H1 (cell line): ENCODE results near the gene L3MBTL4. TPM values are rescaled to one million over a fixed set of nuclear protein-coding genes. Genes with fewer than 3 reads are reported as not detected.

Source experiments
- CTCF ChIA-PET: fragments of 300-600 bp; sonication (Branson Sonifier 250); formaldehyde crosslinking; loops from one replicate; lab custom pipeline; 2021; ENCODE audit not compliant: partially characterized antibody; lab: Charles Lee
- POLR2A ChIA-PET: fragments of 300-600 bp; sonication (Branson Sonifier 250); formaldehyde crosslinking; loops from one replicate; lab custom pipeline; 2021; ENCODE audit warnings: inconsistent platforms; ENCODE audit not compliant: partially characterized antibody; lab: Charles Lee
- DNase-seq, 2 experiments: peaks; one replicate each; pipeline versions ENCODE4 v3.0.0 to v3.0.0-alpha.2; 2010 to 2022; ENCODE audit warnings: low spot score in 2 of 2, low read depth in 1 of 2, mixed read lengths in 1 of 2
- FAIRE-seq: peaks from 2 replicates; lab custom pipeline; 2011; peaks lifted over from hg19 to GRCh38; lab: Jason Lieb, UNC
- H2AFZ ChIP-seq: 2 replicates; pipeline ENCODE4 v1.8.1; 2012; ENCODE audit warnings: low read length, inconsistent platforms
- H2AK5ac ChIP-seq: 2 replicates; pipeline ENCODE4 v1.6.1; 2013; ENCODE audit warnings: low read depth, low read length
- H2BK120ac ChIP-seq: replicated peaks from 2 replicates; pipeline ENCODE3; 2013; ENCODE audit warnings: low read depth, low read length, inconsistent platforms
- H2BK12ac ChIP-seq: 2 replicates; pipeline ENCODE4 v1.6.1; 2013; ENCODE audit warnings: low read depth, low read length
- H2BK15ac ChIP-seq: 2 replicates; pipeline ENCODE4 v1.6.1; 2013; ENCODE audit warnings: low read length
- H2BK20ac ChIP-seq: 2 replicates; pipeline ENCODE4 v1.6.1; 2013; ENCODE audit warnings: low read length
- H2BK5ac ChIP-seq: 2 replicates; pipeline ENCODE4 v1.6.1; 2013; ENCODE audit warnings: low read depth, low read length
- H3K14ac ChIP-seq: 2 replicates; pipeline ENCODE4 v1.6.1; 2013; ENCODE audit warnings: inconsistent platforms; ENCODE audit not compliant: insufficient read length
- H3K18ac ChIP-seq: 2 replicates; pipeline ENCODE4 v1.6.1; 2013; ENCODE audit warnings: low read length; ENCODE audit errors: extremely low read depth
- H3K23ac ChIP-seq: 2 replicates; pipeline ENCODE4 v1.6.1; 2013; ENCODE audit warnings: inconsistent platforms; ENCODE audit not compliant: insufficient read length
- H3K23me2 ChIP-seq: 2 replicates; pipeline ENCODE4 v1.6.1; 2013; ENCODE audit warnings: low read depth, low read length
- H3K27ac ChIP-seq: 2 replicates; pipeline ENCODE4 v1.6.1; 2011; ENCODE audit warnings: low read depth, low read length, inconsistent platforms
- H3K27me3 ChIP-seq, 4 experiments: replicated peaks in 1 of 4; 1 replicate in 1 of 4; 2 replicates in 3 of 4; pipeline versions ENCODE4 v1.6.1 to v1.8.1; 2011 to 2013; ENCODE audit warnings: low read length in 3 of 4, mild to moderate bottlenecking in 3 of 4, inconsistent platforms in 2 of 4, mixed read lengths in 2 of 4, moderate library complexity in 1 of 4; ENCODE audit not compliant: control insufficient read depth in 3 of 4, insufficient read depth in 3 of 4; ENCODE audit errors: extremely low read depth in 1 of 4
- H3K36me3 ChIP-seq, 4 experiments: 2 replicates each; pipeline versions ENCODE4 v1.6.1 to v1.8.1; 2011 to 2013; ENCODE audit warnings: mild to moderate bottlenecking in 4 of 4, low read length in 3 of 4, moderate library complexity in 2 of 4, control low read depth in 1 of 4, inconsistent platforms in 1 of 4; ENCODE audit not compliant: insufficient read depth in 4 of 4, control insufficient read depth in 2 of 4
- H3K4ac ChIP-seq: replicated peaks from 2 replicates; pipeline ENCODE3; 2013; ENCODE audit warnings: low read length, low read depth, mixed read lengths, inconsistent platforms; ENCODE audit not compliant: insufficient read length
- H3K4me1 ChIP-seq, 4 experiments: replicated peaks in 1 of 4; 1 replicate in 1 of 4; 2 replicates in 3 of 4; pipeline versions ENCODE4 v1.6.1 to v1.8.1; 2011 to 2013; ENCODE audit warnings: low read length in 3 of 4, inconsistent platforms in 2 of 4, mixed read lengths in 1 of 4; ENCODE audit not compliant: insufficient read depth in 4 of 4, control insufficient read depth in 3 of 4
- H3K4me2 ChIP-seq, 2 experiments: 2 replicates each; pipeline versions ENCODE4 v1.6.1 to v1.8.1; 2011 to 2013; ENCODE audit warnings: low read depth in 2 of 2, low read length in 2 of 2, control low read depth in 1 of 2, inconsistent platforms in 1 of 2, mild to moderate bottlenecking in 1 of 2; ENCODE audit not compliant: insufficient read depth in 1 of 2
- H3K4me3 ChIP-seq, 4 experiments: fragments of 200-600, 300-600 bp in 1 of 4; sonication (generic), shearing (Covaris generic), sonication (Bioruptor Twin) in 1 of 4; 2 replicates each; pipeline versions ENCODE4 v1.5.1 to v1.8.1; 2011 to 2016; ENCODE audit warnings: low read length in 4 of 4, low read depth in 3 of 4, control low read depth in 2 of 4, inconsistent platforms in 2 of 4, mild to moderate bottlenecking in 2 of 4, mixed read lengths in 1 of 4, moderate library complexity in 1 of 4; ENCODE audit not compliant: insufficient read depth in 2 of 4; ENCODE audit errors: extremely low read depth in 1 of 4
- H3K56ac ChIP-seq: replicated peaks from 2 replicates; pipeline ENCODE3; 2013; ENCODE audit warnings: low read depth, mild to moderate bottlenecking, mixed read lengths, low read length, inconsistent platforms; ENCODE audit not compliant: insufficient read length
- H3K79me1 ChIP-seq: 2 replicates; pipeline ENCODE4 v1.6.1; 2013; ENCODE audit warnings: low read depth, low read length, control low read depth
- H3K79me2 ChIP-seq, 2 experiments: 2 replicates each; pipeline versions ENCODE4 v1.6.1 to v1.8.1; 2012 to 2013; ENCODE audit warnings: low read length in 2 of 2, mild to moderate bottlenecking in 2 of 2, inconsistent platforms in 1 of 2; ENCODE audit not compliant: insufficient read depth in 2 of 2, control insufficient read depth in 1 of 2
- H3K9ac ChIP-seq, 4 experiments: replicated peaks in 1 of 4; 1 replicate in 1 of 4; 2 replicates in 3 of 4; pipeline versions ENCODE4 v1.6.1 to v1.8.1; 2011 to 2013; ENCODE audit warnings: low read depth in 3 of 4, low read length in 3 of 4, control low read depth in 2 of 4, mild to moderate bottlenecking in 2 of 4, moderate library complexity in 2 of 4, inconsistent platforms in 1 of 4; ENCODE audit errors: extremely low read depth in 1 of 4
- H3K9me3 ChIP-seq, 2 experiments: 2 replicates each; pipeline versions ENCODE4 v1.6.1 to v1.8.1; 2012 to 2013; ENCODE audit warnings: mild to moderate bottlenecking in 2 of 2, moderate library complexity in 2 of 2, control low read depth in 1 of 2, inconsistent platforms in 1 of 2, low read depth in 1 of 2, low read length in 1 of 2, mixed read lengths in 1 of 2; ENCODE audit not compliant: insufficient read depth in 2 of 2
- H4K20me1 ChIP-seq, 2 experiments: replicated peaks in 1 of 2; 2 replicates each; pipeline versions ENCODE3 to v1.8.1; 2011 to 2013; ENCODE audit warnings: inconsistent platforms in 2 of 2, low read length in 2 of 2, mild to moderate bottlenecking in 1 of 2; ENCODE audit not compliant: insufficient read depth in 2 of 2, control insufficient read depth in 1 of 2
- H4K5ac ChIP-seq: 2 replicates; pipeline ENCODE4 v1.6.1; 2013; ENCODE audit warnings: low read length, low read depth, mixed read lengths, inconsistent platforms; ENCODE audit not compliant: insufficient read length
- H4K8ac ChIP-seq: 2 replicates; pipeline ENCODE4 v1.8.0; 2013; ENCODE audit warnings: mild to moderate bottlenecking, moderate library complexity, low read length, inconsistent platforms; ENCODE audit not compliant: insufficient read depth; ENCODE audit errors: extremely low read depth
- H4K91ac ChIP-seq: replicated peaks from 2 replicates; pipeline ENCODE3; 2013; ENCODE audit warnings: low read length, mixed read lengths, inconsistent platforms; ENCODE audit not compliant: insufficient read length
- KDM5A ChIP-seq: fragments of 200-600 bp; IDR thresholded peaks from 2 replicates; pipeline ENCODE4 v1.7.1; 2012; ENCODE audit warnings: mild to moderate bottlenecking, low read length, inconsistent platforms, mixed read lengths
- SAP30 ChIP-seq: fragments of 300-600 bp; sonication (generic); IDR thresholded peaks from 2 replicates; pipeline ENCODE4 v1.7.1; 2012; ENCODE audit warnings: low read length, moderate library complexity, mild to moderate bottlenecking, inconsistent platforms; ENCODE audit not compliant: insufficient read depth, insufficient replicate concordance
- SIX5 ChIP-seq: IDR thresholded peaks from 2 replicates; pipeline ENCODE4 v1.6.1; 2011; ENCODE audit warnings: mild to moderate bottlenecking, low read depth, low read length
- TEAD4 ChIP-seq: IDR thresholded peaks from 2 replicates; pipeline ENCODE4 v1.6.1; 2012; ENCODE audit warnings: low read depth, low read length, inconsistent platforms, mixed read lengths
- WGBS, 2 experiments: shearing (Covaris generic) in 1 of 2; methylation state at CpG; one replicate each; pipeline versions ENCODE4 v1.1.6 to v1.1.7; 2013 to 2015; ENCODE audit warnings: low lambda C conversion rate in 2 of 2, mixed read lengths in 2 of 2, inconsistent platforms in 1 of 2, low coverage in 1 of 2, missing lambda C conversion rate in 1 of 2; ENCODE audit not compliant: insufficient replicate concordance in 2 of 2, insufficient coverage in 1 of 2, insufficient read length in 1 of 2; ENCODE audit errors: extremely low coverage in 1 of 2, missing lambda C conversion rate in 1 of 2; 5-methylcytosine and 5-hydroxymethylcytosine counted together
- polyA plus RNA-seq, 7 experiments: library from polyadenylated mRNA; depleted of rRNA in 3 of 7; stranded (reverse) in 5 of 7; unstranded in 2 of 7; fragments of >200 nt in 5 of 7; fragments of 200-250 nt in 2 of 7; gene quantifications; 1 replicate in 5 of 7; 2 replicates in 1 of 7; 4 replicates in 1 of 7; pipeline versions ENCODE4 v1.2.1 to v1.2.3, GENCODE V29; 2011 to 2013; ENCODE audit warnings: missing spikeins in 2 of 7, mixed read lengths in 2 of 7
- total RNA-seq: library from RNA; stranded (reverse); fragmentation: NEBNext Ultra II Directional; extraction: Animal tissue kit (Norgen Biotek cat#: 25700); gene quantifications from 2 replicates; pipeline ENCODE4 v1.2.1, GENCODE V29; 2021

The L3MBTL4 gene
- total and polyA plus RNA-seq, 2 of the 8 experiments (the other 6 are each of a cell fraction or from before 2014, with no cell fraction given): 1.0 to 2.1 TPM

GRCh38 chr18:6406075-6406909 lies 8.4 kb downstream of the L3MBTL4 start:
- no peak overlapping the region for H3K9ac ChIP-seq
- H3K4me1 ChIP-seq: peaks cover 0 to 6% (median 0%) of the 10 kb centered on the region in 4 experiments; a peak in 2 of 7 replicates
- no peak overlapping the region for H4K91ac ChIP-seq
- DNase-seq (no peak), FAIRE-seq (no peak)
- H3K23me2 ChIP-seq: no peaks in the 10 kb centered on the region
- H3K9me3 ChIP-seq: no peaks in the 10 kb centered on the region
- no peak overlapping the region for H3K27ac ChIP-seq
- no peak overlapping the region for H3K18ac ChIP-seq
- no peak overlapping the region for H3K14ac ChIP-seq
- no peak overlapping the region for H4K8ac ChIP-seq
- no peak overlapping the region for H3K23ac ChIP-seq
- H2AFZ ChIP-seq: no peak overlapping the region
- H3K36me3 ChIP-seq: no peaks in the 10 kb centered on the region
- no peak overlapping the region for H4K5ac ChIP-seq
- ChIA-PET CTCF (interaction anchor here (0.6 to 2.2 kb wide), 5 partner anchors 17 to 526 kb away, joined by 3 to 6 read pairs (median 3); no protein-coding TSS in a partner anchor), POLR2A (no interaction called here)
- WGBS, 2 experiments: 81% methylated on average over 10 of the region's 10 CpGs; no CpG with 5 or more reads in 1 of the 2 experiments
- H3K56ac ChIP-seq: no peak overlapping the region
- no peak overlapping the region for H3K4ac ChIP-seq
- H3K79me2 ChIP-seq: no peaks in the 10 kb centered on the region
- no peak for TF ChIP-seq SIX5
- TF ChIP-seq TEAD4: no peak
- no peak for TF ChIP-seq KDM5A
- no peak for TF ChIP-seq SAP30
- no peak overlapping the region for H2BK120ac ChIP-seq
- no peaks in the 10 kb centered on the region for H3K27me3 ChIP-seq
- H2AK5ac ChIP-seq: no peak overlapping the region
- no peak overlapping the region for H3K4me3 ChIP-seq
- H4K20me1 ChIP-seq: no peaks in the 10 kb centered on the region
- H3K4me2 ChIP-seq: no peak overlapping the region
- no peak overlapping the region for H2BK5ac ChIP-seq
- no peak overlapping the region for H2BK20ac ChIP-seq
- H3K79me1 ChIP-seq: no peaks in the 10 kb centered on the region
- H2BK12ac ChIP-seq: no peak overlapping the region
- H2BK15ac ChIP-seq: no peak overlapping the region
